Muscle of leg (tissue), 11 donors: Measurements from ENCODE around the gene HNRNPD. TPM values are rescaled to one million over a fixed set of nuclear protein-coding genes. Genes with fewer than 3 reads are reported as not detected.
"Not testable (repeated sequence)": the region's sequence is repeated elsewhere in the genome, so short reads cannot be mapped to it uniquely, and the experiment has no call there.

ENCODE experiments used
- DNase-seq: peaks from one replicate; pipeline ENCODE4 v3.0.0; 2013
- H3K27ac ChIP-seq: one replicate; pipeline ENCODE4 v1.5.1; 2013; ENCODE audit warnings: mild to moderate bottlenecking, low read length, control low read depth
- H3K27me3 ChIP-seq: one replicate; pipeline ENCODE4 v1.6.1; 2013; ENCODE audit warnings: low read length; ENCODE audit not compliant: control insufficient read depth, insufficient read depth
- H3K36me3 ChIP-seq: one replicate; pipeline ENCODE4 v1.6.1; 2013; ENCODE audit warnings: low read length; ENCODE audit not compliant: control insufficient read depth, insufficient read depth
- H3K4me1 ChIP-seq: one replicate; pipeline ENCODE4 v1.6.1; 2013; ENCODE audit warnings: low read length; ENCODE audit not compliant: control insufficient read depth, insufficient read depth
- H3K4me3 ChIP-seq: one replicate; pipeline ENCODE4 v1.5.1; 2013; ENCODE audit warnings: low read length, control low read depth
- H3K9me3 ChIP-seq: replicated peaks from 2 replicates; pipeline ENCODE4 v1.6.1; 2013; ENCODE audit warnings: low read depth, low read length; ENCODE audit not compliant: control insufficient read depth
- WGBS: methylation state at CpG from one replicate; pipeline ENCODE4 v1.1.5; 2013; ENCODE audit warnings: missing lambda C conversion rate; ENCODE audit not compliant: insufficient coverage; 5-methylcytosine and 5-hydroxymethylcytosine counted together
- polyA plus RNA-seq, 8 donors: library from polyadenylated mRNA; unstranded; fragments of 120-200 nt; gene quantifications; one replicate each; pipeline versions ENCODE4 v1.2.1 to v1.2.3, GENCODE V29; 2013; ENCODE audit warnings: inconsistent platforms in 1 of 8, low replicate concordance in 1 of 8; ENCODE audit not compliant: insufficient read length in 8 of 8, insufficient read depth in 1 of 8
- total RNA-seq: library from RNA; stranded (reverse); fragments of 120-200 nt; gene quantifications from one replicate; pipeline ENCODE4 v1.2.4, GENCODE V29; 2013

Gene HNRNPD
- total and polyA plus RNA-seq, 9 donors, result 53.6 to 407 (median 308) TPM

GRCh38 chr4:82331814-82332213 lies 42.0 kb downstream of the HNRNPD start:
- 80% methylated on average over 1 of the region's 4 CpGs for WGBS
- Histone ChIP-seq H3K4me3 (no peak overlapping the region), H3K27ac (no peak overlapping the region), H3K27me3 (no peaks in the 10 kb centered on the region), H3K36me3 (no peaks in the 10 kb centered on the region), H3K4me1 (no peaks in the 10 kb centered on the region), H3K9me3 (peaks cover 4% of the 10 kb centered on the region)
- no peak for DNase-seq

DNA sequence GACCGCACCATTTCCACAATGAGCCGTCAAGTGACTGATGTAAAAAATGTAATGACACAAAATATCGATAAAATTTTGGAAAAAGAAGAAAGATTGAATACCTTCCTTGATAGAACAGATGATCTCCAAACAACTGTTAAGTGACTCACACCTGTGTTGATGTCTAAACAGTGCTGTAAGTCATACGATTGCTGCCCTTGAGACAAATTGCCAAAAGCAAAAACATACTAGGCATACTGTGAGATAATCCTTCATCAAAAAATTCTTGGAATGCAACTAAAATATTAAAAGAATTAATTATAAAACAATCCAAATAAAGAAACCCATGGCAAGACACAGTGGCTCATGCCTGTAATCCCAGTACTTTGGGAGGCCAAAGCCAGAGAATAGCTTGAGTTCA lies 53.4 kb downstream of the HNRNPD start:
- H3K4me1 ChIP-seq, result no peaks in the 10 kb centered on the region
- WGBS, result no CpG with 5 or more reads among the region's 4 CpGs
- H3K9me3 ChIP-seq, result peaks cover 2% of the 10 kb centered on the region
- H3K4me3 ChIP-seq, result no peak overlapping the region
- no peaks in the 10 kb centered on the region for H3K36me3 ChIP-seq
- DNase-seq, result no peak
- no peaks in the 10 kb centered on the region for H3K27me3 ChIP-seq
- no peak overlapping the region for H3K27ac ChIP-seq

GRCh38 chr4:82303063-82303462 lies 70.7 kb downstream of the HNRNPD start:
- H3K4me1 ChIP-seq, H3K9me3 ChIP-seq, H3K27me3 ChIP-seq, H3K36me3 ChIP-seq, H3K27ac ChIP-seq, DNase-seq, H3K4me3 ChIP-seq: not testable (repeated sequence)
- 95% methylated on average over 8 of the region's 13 CpGs for WGBS

Other genes starting within 250 kb of the HNRNPD start
- 301 TPM for gene HNRNPDL, start 56.5 kb upstream of the HNRNPD start, total RNA-seq
- 100 to 1,000 TPM; 371 to 445 (median 394) TPM for gene HNRNPDL, start 56.5 kb upstream of the HNRNPD start, polyA plus RNA-seq
- 27.2 TPM for gene ENOPH1, start 56.6 kb upstream of the HNRNPD start, total RNA-seq
- 10 to 100 TPM; 28.8 to 41.5 (median 32.7) TPM for gene ENOPH1, start 56.6 kb upstream of the HNRNPD start, polyA plus RNA-seq
- gene TMEM150C, start 188.0 kb upstream of the HNRNPD start, total RNA-seq, result 3.3 TPM
- 1 to 10 TPM; 2.6 to 6.3 (median 3.8) TPM for gene TMEM150C, start 188.0 kb upstream of the HNRNPD start, polyA plus RNA-seq